ENCODE results near the gene DHCR24. TPM values are rescaled to one million over a fixed set of nuclear protein-coding genes. Genes with fewer than 3 reads are reported as not detected.

DHCR24 gene
- total RNA-seq, 4 donors from 2014 or later: 167 to 525 (median 389) TPM

DNA sequence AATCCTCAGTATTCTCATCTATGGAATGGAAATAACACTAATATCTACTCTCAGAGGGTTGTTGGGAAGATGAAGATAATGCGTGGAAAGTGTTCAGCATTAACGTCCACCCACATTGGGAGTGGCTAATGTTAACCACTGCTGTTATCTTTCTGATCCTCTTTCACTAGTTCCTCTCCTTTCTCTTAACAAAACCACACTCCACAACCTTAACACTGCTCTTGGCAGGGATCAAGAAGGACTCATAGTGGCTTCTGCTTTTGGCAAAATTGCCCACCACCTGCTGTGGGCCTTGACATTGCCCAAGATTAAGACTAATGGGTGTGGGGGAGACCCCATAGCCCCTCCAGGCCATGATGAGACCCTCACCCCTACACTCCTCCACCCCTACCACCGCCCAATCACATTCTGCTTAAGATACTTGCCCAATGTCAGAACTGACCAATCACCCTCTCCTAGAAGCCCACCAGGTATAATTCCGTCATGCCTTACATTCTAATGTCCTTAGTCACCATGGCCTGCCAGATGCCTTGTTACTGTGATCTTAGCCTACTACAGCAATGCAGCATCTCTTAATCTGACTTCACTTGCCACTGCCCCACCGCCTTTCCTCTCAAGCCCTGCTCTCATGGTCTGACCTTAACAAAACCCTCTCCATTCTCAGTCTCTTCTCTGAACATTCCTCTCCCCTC is 27.1 kb downstream of the DHCR24 start:
- H3K27me3 ChIP-seq: no peaks in the 10 kb centered on the region
- peaks cover 19% of the 10 kb centered on the region for H3K4me1 ChIP-seq
- no peak overlapping the region for H3K27ac ChIP-seq
- WGBS: 93% methylated on average over 5 of the region's 5 CpGs
- H3K9me3 ChIP-seq: no peaks in the 10 kb centered on the region
- peak in 1 of 2 donors; percentile 38 for DNase-seq (ENCODE audit: low spot score in 2 of 2)
- no peak overlapping the region for H3K4me3 ChIP-seq
- peaks cover 54% of the 10 kb centered on the region for H3K36me3 ChIP-seq
- TF ChIP-seq, protein P1, sequence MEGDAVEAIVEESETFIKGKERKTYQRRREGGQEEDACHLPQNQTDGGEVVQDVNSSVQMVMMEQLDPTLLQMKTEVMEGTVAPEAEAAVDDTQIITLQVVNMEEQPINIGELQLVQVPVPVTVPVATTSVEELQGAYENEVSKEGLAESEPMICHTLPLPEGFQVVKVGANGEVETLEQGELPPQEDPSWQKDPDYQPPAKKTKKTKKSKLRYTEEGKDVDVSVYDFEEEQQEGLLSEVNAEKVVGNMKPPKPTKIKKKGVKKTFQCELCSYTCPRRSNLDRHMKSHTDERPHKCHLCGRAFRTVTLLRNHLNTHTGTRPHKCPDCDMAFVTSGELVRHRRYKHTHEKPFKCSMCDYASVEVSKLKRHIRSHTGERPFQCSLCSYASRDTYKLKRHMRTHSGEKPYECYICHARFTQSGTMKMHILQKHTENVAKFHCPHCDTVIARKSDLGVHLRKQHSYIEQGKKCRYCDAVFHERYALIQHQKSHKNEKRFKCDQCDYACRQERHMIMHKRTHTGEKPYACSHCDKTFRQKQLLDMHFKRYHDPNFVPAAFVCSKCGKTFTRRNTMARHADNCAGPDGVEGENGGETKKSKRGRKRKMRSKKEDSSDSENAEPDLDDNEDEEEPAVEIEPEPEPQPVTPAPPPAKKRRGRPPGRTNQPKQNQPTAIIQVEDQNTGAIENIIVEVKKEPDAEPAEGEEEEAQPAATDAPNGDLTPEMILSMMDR (IDR thresholded peaks at IDR 0.05): no peak
- TF ChIP-seq POLR2A (IDR thresholded peaks at IDR 0.05) (no peak), POLR2AphosphoS5 (IDR thresholded peaks at IDR 0.05) (no peak), EP300 (IDR thresholded peaks at IDR 0.05) (no peak)

DNA sequence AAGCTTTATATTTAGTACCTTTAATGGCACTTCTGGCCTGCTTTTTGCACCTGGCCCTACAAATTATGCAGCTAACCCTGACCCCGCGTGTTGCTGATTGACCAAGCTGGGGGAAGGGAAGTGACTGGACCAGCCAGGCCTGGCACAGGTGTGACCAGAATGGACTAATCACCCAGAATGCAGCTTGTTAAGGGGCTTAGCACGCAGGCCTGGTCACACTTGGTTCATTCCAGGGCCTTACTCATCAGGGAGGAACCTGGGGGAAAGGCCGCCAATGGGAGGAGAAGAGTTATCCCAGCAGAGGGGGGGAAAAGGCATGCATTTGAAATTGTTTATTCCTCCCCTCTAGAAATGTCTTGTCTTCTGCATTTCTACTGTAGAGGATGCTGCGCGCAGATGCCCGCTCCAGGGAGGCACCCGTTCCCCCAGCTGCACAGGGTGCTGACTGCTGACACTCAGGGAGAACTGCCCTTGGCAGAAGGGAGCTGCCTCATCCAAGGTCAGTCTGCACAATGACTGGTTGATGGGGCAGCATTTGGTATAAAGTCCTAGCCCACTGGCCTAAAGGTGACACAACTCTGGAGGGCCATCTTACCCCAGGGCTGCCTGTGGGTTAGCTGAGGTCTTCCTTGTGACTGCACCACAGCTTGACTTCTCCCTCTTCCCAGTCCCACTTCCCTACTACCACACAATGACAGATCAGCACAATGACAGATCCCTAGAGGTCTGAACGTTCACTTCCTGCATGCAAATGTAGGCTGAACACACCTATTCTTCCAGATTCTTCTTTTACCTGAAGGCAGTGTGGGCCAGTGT is 29.0 kb downstream of the DHCR24 start:
- Histone ChIP-seq H3K4me1 (peaks cover 22% of the 10 kb centered on the region), H3K27me3 (no peaks in the 10 kb centered on the region), H3K9me3 (no peaks in the 10 kb centered on the region), H3K27ac (no peak overlapping the region), H3K4me3 (no peak overlapping the region), H3K36me3 (peaks cover 47% of the 10 kb centered on the region)
- TF ChIP-seq, protein P1 (IDR thresholded peaks at IDR 0.05): no peak
- TF ChIP-seq POLR2A (IDR thresholded peaks at IDR 0.05): no peak
- WGBS: 60% methylated on average over 9 of the region's 9 CpGs
- DNase-seq (ENCODE audit: low spot score in 2 of 2): peak in 1 of 2 donors; percentile 50

DNA sequence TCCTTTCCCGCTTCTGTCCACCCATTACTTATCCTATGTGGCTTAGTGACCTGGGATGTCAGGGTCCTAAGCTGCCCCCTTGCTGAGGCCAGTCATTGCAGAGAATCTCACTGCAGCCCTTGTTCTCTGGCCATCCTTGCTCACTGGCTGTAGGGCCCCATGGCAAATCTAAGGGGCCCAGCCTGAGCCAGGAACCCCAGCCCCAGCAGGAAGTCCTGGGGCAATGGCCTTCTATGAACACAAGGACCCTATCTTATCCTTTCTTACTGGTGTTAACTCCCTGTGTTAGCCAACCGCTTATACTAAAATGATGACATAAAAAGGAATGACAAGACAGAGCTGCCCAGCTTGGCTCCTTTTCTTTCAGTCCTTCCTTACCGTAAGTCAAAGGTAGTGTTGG is 29.9 kb downstream of the DHCR24 start:
- 92% methylated on average over 3 of the region's 3 CpGs for WGBS
- TF ChIP-seq POLR2A (IDR thresholded peaks at IDR 0.05) (no peak), EP300 (IDR thresholded peaks at IDR 0.05) (no peak), POLR2AphosphoS5 (IDR thresholded peaks at IDR 0.05) (no peak)
- TF ChIP-seq, protein P1 (IDR thresholded peaks at IDR 0.05): no peak
- peak overlapping the region; percentile 27 for H3K27ac ChIP-seq
- no peaks in the 10 kb centered on the region for H3K27me3 ChIP-seq
- peak in 1 of 2 donors; percentile 43 for DNase-seq (ENCODE audit: low spot score in 2 of 2)
- peaks cover 23% of the 10 kb centered on the region for H3K4me1 ChIP-seq
- no peak overlapping the region for H3K4me3 ChIP-seq
- no peaks in the 10 kb centered on the region for H3K9me3 ChIP-seq
- H3K36me3 ChIP-seq: peaks cover 51% of the 10 kb centered on the region

DNA sequence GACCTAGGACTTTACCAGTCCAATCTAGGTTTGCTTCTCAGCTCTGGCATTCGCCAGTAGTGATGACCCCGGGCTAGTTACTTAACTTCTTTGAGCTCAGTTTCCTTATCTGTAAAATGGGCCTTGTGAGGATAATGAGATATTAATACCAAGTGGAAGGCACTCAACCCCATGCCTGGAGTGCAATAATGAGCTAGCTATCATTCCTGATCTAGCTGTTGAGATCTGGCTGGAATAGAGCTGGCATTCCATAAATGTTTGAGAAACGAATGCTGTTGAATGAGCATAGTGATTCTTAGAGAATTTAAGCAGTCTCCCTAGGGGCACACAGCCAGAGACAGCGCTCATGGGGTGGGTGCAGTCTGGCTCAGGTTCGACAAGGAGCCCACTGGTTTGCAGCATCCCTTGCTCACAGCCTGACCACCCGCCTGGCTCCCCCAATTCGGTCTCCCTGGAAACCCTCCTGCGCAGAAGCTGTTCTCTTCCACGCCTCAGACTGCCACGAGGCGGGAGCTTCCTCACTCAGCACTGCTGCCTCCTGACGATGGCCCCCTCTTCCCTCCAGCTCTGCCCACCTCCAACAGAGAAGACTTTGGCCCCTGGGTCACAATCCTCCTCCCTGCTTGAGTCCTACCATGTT is 32.5 kb downstream of the DHCR24 start:
- TF ChIP-seq, protein P1 (IDR thresholded peaks at IDR 0.05): no peak
- TF ChIP-seq EP300 (IDR thresholded peaks at IDR 0.05) (no peak), POLR2AphosphoS5 (IDR thresholded peaks at IDR 0.05) (no peak), POLR2A (IDR thresholded peaks at IDR 0.05) (no peak)
- H3K4me3 ChIP-seq: no peak overlapping the region
- no peaks in the 10 kb centered on the region for H3K9me3 ChIP-seq
- 89% methylated on average over 12 of the region's 12 CpGs for WGBS
- peaks cover 53% of the 10 kb centered on the region for H3K36me3 ChIP-seq
- no peaks in the 10 kb centered on the region for H3K27me3 ChIP-seq
- peak in 1 of 2 donors; percentile 42 for DNase-seq (ENCODE audit: low spot score in 2 of 2)
- H3K4me1 ChIP-seq: peaks cover 48% of the 10 kb centered on the region
- H3K27ac ChIP-seq: no peak overlapping the region

Measured in suprapubic skin (tissue), 4 donors.